Choroid plexus epithelial cell (primary cell): ENCODE results near the gene SLC1A3.

Source experiments
- DNase-seq: peaks from one replicate; pipeline ENCODE4 v3.0.0-alpha.2; 2010; ENCODE audit warnings: low read depth
- H3K4me3 ChIP-seq: 2 replicates; pipeline ENCODE4 v1.5.1; 2011; ENCODE audit warnings: low read depth, mild to moderate bottlenecking, control low read depth, low read length, moderate library complexity
- TF ChIP-seq, protein P1 (sequence below): conservative IDR thresholded peaks from 2 replicates; pipeline ENCODE4 v1.5.1; 2011; ENCODE audit warnings: low read depth, mild to moderate bottlenecking, control low read depth, inconsistent platforms, low read length, moderate library complexity

SLC1A3 gene

DNA sequence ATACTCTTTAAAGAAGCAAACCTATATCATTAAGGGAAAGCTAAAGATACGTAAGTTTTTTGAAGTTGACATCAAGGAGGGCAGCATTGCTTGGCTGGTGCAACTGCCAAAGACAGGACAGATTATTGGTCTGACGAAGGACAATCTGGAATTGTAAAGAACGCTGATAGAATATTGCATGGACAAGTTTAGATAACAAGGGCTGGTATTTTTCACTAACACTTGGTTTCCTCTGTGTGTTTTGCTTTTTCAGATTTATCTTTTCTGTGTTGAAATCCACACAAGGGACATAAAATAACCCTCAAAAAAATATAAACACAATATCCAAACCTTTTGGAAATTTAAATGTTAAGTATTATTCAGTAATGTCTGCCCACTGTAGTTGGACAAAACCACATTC lies 39.7 kb downstream of the SLC1A3 start:
- TF ChIP-seq, protein P1, sequence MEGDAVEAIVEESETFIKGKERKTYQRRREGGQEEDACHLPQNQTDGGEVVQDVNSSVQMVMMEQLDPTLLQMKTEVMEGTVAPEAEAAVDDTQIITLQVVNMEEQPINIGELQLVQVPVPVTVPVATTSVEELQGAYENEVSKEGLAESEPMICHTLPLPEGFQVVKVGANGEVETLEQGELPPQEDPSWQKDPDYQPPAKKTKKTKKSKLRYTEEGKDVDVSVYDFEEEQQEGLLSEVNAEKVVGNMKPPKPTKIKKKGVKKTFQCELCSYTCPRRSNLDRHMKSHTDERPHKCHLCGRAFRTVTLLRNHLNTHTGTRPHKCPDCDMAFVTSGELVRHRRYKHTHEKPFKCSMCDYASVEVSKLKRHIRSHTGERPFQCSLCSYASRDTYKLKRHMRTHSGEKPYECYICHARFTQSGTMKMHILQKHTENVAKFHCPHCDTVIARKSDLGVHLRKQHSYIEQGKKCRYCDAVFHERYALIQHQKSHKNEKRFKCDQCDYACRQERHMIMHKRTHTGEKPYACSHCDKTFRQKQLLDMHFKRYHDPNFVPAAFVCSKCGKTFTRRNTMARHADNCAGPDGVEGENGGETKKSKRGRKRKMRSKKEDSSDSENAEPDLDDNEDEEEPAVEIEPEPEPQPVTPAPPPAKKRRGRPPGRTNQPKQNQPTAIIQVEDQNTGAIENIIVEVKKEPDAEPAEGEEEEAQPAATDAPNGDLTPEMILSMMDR, result no peak
- DNase-seq, result no peak

GRCh38 chr5:36646507-36647023 lies 40.2 kb downstream of the SLC1A3 start:
- no peak for DNase-seq
- TF ChIP-seq, protein P1, result no peak

More for the DNA sequence above, 39.7 kb downstream of the SLC1A3 start:
- H3K4me3 ChIP-seq, result no peak overlapping the region

DNA sequence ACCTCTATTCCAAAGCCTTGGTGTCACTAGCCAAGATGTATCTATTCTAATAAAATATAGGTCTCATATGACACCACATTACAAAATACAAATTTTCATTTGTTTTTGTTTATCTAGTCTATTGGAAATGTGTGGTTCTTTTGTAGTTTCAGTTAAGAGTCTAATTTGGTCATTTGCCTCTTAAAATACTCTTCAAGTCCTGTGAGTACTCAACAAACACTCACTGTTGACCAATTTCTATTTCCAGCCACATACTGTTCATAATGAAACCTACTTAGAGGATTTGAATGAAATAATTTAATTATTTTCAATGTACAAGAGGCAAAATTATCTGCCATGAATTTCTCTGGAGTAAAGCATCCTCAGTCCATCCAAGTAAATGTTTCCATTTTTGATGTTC lies 40.6 kb downstream of the SLC1A3 start:
- TF ChIP-seq, protein P1, result no peak
- DNase-seq, result no peak
- H3K4me3 ChIP-seq, result no peak overlapping the region

More at GRCh38 chr5:36646507-36647023, 40.2 kb downstream of the SLC1A3 start:
- H3K4me3 ChIP-seq, result no peak overlapping the region

DNA sequence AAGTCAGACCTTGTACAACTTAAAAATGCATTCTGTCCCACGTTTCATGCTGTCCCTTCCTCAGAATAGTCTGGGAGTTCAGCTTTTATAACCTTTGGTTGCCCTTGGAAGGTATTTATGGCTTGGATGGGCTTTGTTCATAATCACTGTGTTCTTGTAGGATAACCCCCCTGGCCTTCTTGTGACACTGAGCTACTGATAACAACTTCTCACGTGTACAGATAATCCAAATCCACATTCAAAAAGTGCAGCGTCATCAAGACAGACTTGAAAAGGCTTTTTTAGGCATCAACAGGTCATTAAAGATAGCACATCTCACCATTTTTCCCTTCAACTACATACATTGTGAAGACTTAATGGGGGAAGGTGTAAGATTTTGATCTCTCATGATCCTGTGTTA lies 42.0 kb downstream of the SLC1A3 start:
- DNase-seq, result no peak
- H3K4me3 ChIP-seq, result no peak overlapping the region
- TF ChIP-seq, protein P1, result no peak

GRCh38 chr5:36651761-36652685 lies 45.6 kb downstream of the SLC1A3 start:
- no peak overlapping the region for H3K4me3 ChIP-seq
- TF ChIP-seq, protein P1, result no peak
- DNase-seq, result no peak

- no peak for DNase-seq
- no peak overlapping the region for H3K4me3 ChIP-seq
- TF ChIP-seq, protein P1, result no peak
Observed at GRCh38 chr5:36653044-36653705, 46.8 kb downstream of the SLC1A3 start.
